D721Med (cell line): ENCODE data around the gene ADISSP.

ENCODE experiments used
- DNase-seq: peaks from one replicate; pipeline ENCODE4 v3.0.0; 2011; ENCODE audit warnings: low spot score; ENCODE audit not compliant: insufficient read length
- FAIRE-seq: peaks from 2 replicates; lab custom pipeline; 2011; peaks lifted over from hg19 to GRCh38; lab: Jason Lieb, UNC
- TF ChIP-seq, protein P1 (sequence below): IDR thresholded peaks from 2 replicates; pipeline ENCODE4 v1.5.1; 2012; ENCODE audit warnings: mild to moderate bottlenecking, control low read depth; ENCODE audit not compliant: insufficient read depth; ENCODE audit errors: missing control alignments

The ADISSP gene

DNA sequence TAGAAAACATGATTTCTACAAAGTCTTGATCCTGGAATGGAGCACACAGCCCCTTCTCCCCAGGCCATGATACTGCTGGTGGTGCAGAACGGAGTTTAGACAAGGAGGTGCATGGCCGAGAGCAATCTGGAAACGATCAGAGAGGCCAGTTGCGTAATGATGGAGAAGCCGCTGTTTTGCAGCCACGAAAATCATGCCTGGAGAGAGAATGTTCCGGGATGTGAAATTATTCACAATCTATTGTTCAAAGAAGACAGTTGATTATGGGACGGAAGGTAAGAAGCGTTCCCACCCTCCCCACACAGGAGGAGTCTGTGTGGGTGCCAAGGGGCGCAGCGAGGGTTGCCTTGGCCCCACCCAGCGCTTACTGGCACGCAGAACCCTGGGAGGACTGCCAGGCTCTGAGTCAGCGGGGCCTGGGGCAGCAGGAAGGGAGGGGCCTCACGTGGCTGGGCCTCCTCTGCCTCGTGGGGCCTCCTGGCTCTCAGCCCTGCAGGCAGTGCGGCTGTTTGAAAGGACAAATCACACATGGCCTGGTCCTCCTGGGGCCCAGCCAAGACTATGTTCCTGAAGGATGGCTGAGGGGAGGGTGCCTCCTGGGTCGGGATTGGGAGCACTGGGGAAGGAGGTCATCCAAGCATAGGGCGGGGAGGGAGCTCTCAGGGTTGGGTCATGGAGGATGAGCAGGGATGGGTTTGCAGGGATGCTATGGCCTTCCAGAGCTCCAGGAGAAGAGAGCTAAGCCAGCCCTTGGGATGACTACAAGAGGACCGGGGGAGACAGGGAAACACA is 44.1 kb upstream of the ADISSP start:
- FAIRE-seq (no peak), DNase-seq (no peak)
- TF ChIP-seq, protein P1, sequence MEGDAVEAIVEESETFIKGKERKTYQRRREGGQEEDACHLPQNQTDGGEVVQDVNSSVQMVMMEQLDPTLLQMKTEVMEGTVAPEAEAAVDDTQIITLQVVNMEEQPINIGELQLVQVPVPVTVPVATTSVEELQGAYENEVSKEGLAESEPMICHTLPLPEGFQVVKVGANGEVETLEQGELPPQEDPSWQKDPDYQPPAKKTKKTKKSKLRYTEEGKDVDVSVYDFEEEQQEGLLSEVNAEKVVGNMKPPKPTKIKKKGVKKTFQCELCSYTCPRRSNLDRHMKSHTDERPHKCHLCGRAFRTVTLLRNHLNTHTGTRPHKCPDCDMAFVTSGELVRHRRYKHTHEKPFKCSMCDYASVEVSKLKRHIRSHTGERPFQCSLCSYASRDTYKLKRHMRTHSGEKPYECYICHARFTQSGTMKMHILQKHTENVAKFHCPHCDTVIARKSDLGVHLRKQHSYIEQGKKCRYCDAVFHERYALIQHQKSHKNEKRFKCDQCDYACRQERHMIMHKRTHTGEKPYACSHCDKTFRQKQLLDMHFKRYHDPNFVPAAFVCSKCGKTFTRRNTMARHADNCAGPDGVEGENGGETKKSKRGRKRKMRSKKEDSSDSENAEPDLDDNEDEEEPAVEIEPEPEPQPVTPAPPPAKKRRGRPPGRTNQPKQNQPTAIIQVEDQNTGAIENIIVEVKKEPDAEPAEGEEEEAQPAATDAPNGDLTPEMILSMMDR, result no peak

DNA sequence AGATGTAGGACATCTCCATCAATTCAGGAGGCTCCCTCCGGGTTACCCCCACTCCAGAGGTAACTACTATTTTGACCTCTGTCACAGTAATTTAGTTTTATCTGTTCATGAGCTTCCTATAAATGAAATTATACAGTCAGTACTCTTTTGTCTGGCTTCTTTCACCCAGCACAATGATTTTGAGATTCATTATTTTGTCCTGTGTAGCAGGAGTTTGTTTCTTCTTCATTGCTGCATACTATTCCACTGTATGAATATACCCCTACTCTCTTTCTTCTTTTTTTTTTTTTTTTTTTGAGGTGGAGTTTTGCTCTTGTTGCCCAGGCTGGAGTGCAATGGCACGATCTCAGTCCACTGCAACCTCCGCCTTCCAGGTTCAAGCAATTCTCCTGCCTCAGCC is 41.0 kb upstream of the ADISSP start:
- no peak for FAIRE-seq
- TF ChIP-seq, protein P1, result no peak

DNA sequence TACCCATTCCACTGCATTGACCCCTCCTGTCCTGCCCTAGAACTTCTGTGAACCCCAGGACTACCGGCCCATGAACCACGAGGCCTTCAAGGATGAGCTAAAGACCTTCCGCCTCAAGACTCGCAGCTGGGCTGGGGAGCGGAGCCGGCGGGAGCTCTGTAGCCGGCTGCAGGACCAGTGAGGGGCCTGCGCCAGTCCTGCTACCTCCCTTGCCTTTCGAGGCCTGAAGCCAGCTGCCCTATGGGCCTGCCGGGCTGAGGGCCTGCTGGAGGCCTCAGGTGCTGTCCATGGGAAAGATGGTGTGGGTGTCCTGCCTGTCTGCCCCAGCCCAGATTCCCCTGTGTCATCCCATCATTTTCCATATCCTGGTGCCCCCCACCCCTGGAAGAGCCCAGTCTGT is 37.2 kb upstream of the ADISSP start:
- TF ChIP-seq, protein P1, result no peak
- no peak for DNase-seq
- no peak for FAIRE-seq

More for the DNA sequence above, 41.0 kb upstream of the ADISSP start:
- no peak for DNase-seq

DNA sequence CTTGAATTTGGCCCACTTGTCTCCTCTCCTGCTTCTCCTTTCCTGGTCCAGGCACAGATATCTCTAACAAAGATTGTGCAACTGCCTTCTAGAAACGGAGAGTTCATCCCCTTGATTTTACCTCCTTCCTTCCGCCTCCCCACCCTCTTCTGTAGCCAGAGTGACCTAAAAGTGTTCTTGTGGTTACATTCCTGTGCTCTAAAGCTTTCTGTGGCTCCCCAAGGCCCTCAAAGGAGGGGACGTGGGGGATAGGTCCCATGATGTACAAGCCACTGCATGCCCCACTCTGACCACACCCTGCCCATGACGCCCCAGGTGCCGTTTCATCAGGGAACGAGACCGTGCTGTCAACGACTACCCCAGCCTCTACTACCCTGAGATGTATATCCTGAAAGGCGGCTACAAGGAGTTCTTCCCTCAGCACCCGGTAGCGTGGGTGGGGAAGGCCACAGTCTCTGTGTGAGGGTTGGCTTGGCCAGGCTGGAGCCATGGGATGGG is 36.8 kb upstream of the ADISSP start:
- no peak for FAIRE-seq
- DNase-seq, result no peak
- TF ChIP-seq, protein P1, result no peak

DNA sequence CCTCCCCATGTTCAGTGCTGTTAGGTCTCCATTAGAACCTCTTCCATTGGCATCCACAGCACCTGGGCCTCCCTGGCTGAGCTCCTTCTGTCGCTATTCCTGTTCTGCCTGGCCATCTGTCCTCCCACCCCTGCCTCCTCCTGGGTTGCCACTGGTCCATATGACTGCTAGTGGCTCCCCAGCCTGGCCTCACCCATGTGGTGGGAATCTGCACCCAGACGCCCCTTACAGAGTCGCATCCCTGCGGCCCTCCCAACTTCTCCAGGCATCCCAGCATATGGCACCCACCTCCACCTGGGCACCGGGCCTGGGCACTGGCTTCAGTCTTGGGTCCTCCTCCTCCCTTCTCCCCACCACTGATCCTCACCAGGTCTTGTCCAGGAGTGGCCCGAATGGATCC is 36.3 kb upstream of the ADISSP start:
- DNase-seq (no peak), FAIRE-seq (no peak)
- TF ChIP-seq, protein P1, result no peak

DNA sequence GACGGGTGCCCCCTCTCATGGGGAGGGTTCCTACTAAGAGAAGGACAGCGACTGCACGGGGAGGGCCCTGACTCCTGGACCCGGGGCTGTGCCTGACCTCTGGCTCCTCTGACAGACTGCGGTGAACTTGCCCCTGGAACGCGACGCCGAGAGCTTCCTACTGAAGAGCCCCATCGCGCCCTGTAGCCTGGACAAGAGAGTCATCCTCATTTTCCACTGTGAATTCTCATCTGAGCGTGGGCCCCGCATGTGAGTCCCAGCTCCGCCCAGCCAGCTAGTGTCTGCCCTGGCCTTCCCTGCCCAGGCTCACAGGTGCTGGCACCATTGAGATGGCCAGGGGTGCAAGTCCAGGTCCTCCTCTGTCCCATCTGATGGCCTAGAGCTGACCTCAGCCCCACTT is 35.7 kb upstream of the ADISSP start:
- FAIRE-seq (no peak), DNase-seq (no peak)
- TF ChIP-seq, protein P1, result no peak
